NT2/D1 (cell line): Measurements from ENCODE around the gene H2BW1.
"Not testable (repeated sequence)": the region's sequence is repeated elsewhere in the genome, so short reads cannot be mapped to it uniquely, and the experiment has no call there.

Experiments
- DNase-seq: peaks from one replicate; pipeline ENCODE4 v3.0.0-alpha.2; 2011; ENCODE audit warnings: low read depth, low spot score
- H3K27me3 ChIP-seq: 2 replicates; pipeline ENCODE4 v1.6.0; 2011; ENCODE audit warnings: mild to moderate bottlenecking; ENCODE audit not compliant: insufficient read length, insufficient read depth
- H3K36me3 ChIP-seq: 2 replicates; pipeline ENCODE4 v1.6.1; 2011; ENCODE audit warnings: mild to moderate bottlenecking, low read length, mixed read lengths; ENCODE audit not compliant: insufficient read depth, insufficient read length
- H3K4me1 ChIP-seq: 2 replicates; pipeline ENCODE4 v1.5.1; 2011; ENCODE audit not compliant: insufficient read depth, insufficient read length
- H3K4me3 ChIP-seq: 2 replicates; pipeline ENCODE4 v1.5.1; 2011; ENCODE audit warnings: low read depth; ENCODE audit not compliant: insufficient read length
- H3K9ac ChIP-seq: 2 replicates; pipeline ENCODE4 v1.6.0; 2011; ENCODE audit warnings: low read depth; ENCODE audit not compliant: insufficient read length
- H3K9me3 ChIP-seq: 2 replicates; pipeline ENCODE4 v1.5.1; 2011; ENCODE audit warnings: mild to moderate bottlenecking, low read length; ENCODE audit not compliant: insufficient read depth
- SUZ12 ChIP-seq: IDR thresholded peaks from 2 replicates; pipeline ENCODE4 v1.6.1; 2011; ENCODE audit not compliant: insufficient read length, insufficient read depth; ENCODE audit errors: extremely low read depth
- YY1 ChIP-seq: IDR thresholded peaks from 2 replicates; pipeline ENCODE4 v1.6.1; 2011; ENCODE audit not compliant: insufficient read length, insufficient read depth
- ZNF274 ChIP-seq: IDR thresholded peaks from 2 replicates; pipeline ENCODE4 v1.6.1; 2011; ENCODE audit warnings: mild to moderate bottlenecking, low read depth, low read length

Gene H2BW1

GRCh38 chrX:104013606-104014005 is at the start of gene H2BW1:
Gene H2BW1, minus strand, starts transcription at chrX:104013708. Its CDS starts 132 bp downstream, at chrX:104013576.
- no peak for DNase-seq
- no peak for TF ChIP-seq ZNF274
- TF ChIP-seq SUZ12, result no peak
- TF ChIP-seq YY1, result no peak
- Histone ChIP-seq H3K4me1 (no peaks in the 10 kb centered on the region), H3K36me3 (no peaks in the 10 kb centered on the region), H3K27me3 (no peaks in the 10 kb centered on the region), H3K9me3 (no peaks in the 10 kb centered on the region), H3K9ac (no peak within 1 kb of the TSS), H3K4me3 (no peak within 1 kb of the TSS)

- not testable (repeated sequence) for H3K36me3 ChIP-seq, DNase-seq, H3K4me3 ChIP-seq, H3K9me3 ChIP-seq, H3K27me3 ChIP-seq, H3K9ac ChIP-seq, H3K4me1 ChIP-seq
Measured at GRCh38 chrX:104062636-104063035, 49.1 kb upstream of the H2BW1 start.

- H3K9ac ChIP-seq, H3K36me3 ChIP-seq, DNase-seq, H3K4me1 ChIP-seq, H3K27me3 ChIP-seq, H3K4me3 ChIP-seq, H3K9me3 ChIP-seq: not testable (repeated sequence)
Measured at GRCh38 chrX:104054956-104055355, 41.4 kb upstream of the H2BW1 start.

- no peak for DNase-seq
- no peaks in the 10 kb centered on the region for H3K27me3 ChIP-seq
- TF ChIP-seq YY1 (no peak), ZNF274 (no peak), SUZ12 (no peak)
- no peak overlapping the region for H3K4me3 ChIP-seq
- H3K36me3 ChIP-seq, result no peaks in the 10 kb centered on the region
- H3K9ac ChIP-seq, result no peak overlapping the region
- no peaks in the 10 kb centered on the region for H3K9me3 ChIP-seq
- H3K4me1 ChIP-seq, result no peaks in the 10 kb centered on the region
Measured at GRCh38 chrX:104047171-104047570, 33.7 kb upstream of the H2BW1 start.

GRCh38 chrX:104045642-104046041 is 32.1 kb upstream of the H2BW1 start:
- H3K27me3 ChIP-seq, result no peaks in the 10 kb centered on the region
- DNase-seq, result no peak
- H3K36me3 ChIP-seq, result no peaks in the 10 kb centered on the region
- no peaks in the 10 kb centered on the region for H3K4me1 ChIP-seq
- TF ChIP-seq YY1 (no peak), ZNF274 (no peak), SUZ12 (no peak)
- H3K9me3 ChIP-seq, result no peaks in the 10 kb centered on the region
- no peak overlapping the region for H3K9ac ChIP-seq
- no peak overlapping the region for H3K4me3 ChIP-seq

GRCh38 chrX:104041003-104041402 is 27.5 kb upstream of the H2BW1 start:
- TF ChIP-seq SUZ12 (no peak), ZNF274 (no peak), YY1 (no peak)
- Histone ChIP-seq H3K4me3 (no peak overlapping the region), H3K9ac (no peak overlapping the region), H3K4me1 (no peaks in the 10 kb centered on the region), H3K36me3 (no peaks in the 10 kb centered on the region), H3K27me3 (no peaks in the 10 kb centered on the region), H3K9me3 (no peaks in the 10 kb centered on the region)
- no peak for DNase-seq

- Histone ChIP-seq H3K9me3 (no peaks in the 10 kb centered on the region; the same call in 1 of the 2 replicates), H3K4me1 (no peaks in the 10 kb centered on the region), H3K36me3 (no peaks in the 10 kb centered on the region), H3K27me3 (no peaks in the 10 kb centered on the region), H3K4me3 (no peak within 1 kb of the TSS), H3K9ac (no peak within 1 kb of the TSS)
- TF ChIP-seq YY1 (no peak), ZNF274 (no peak), SUZ12 (no peak)
- DNase-seq, result no peak
Measured at GRCh38 chrX:104039689-104040505, 26.4 kb upstream of the H2BW1 start, which contains the start of gene H2BW2. Gene H2BW2, plus strand, starts transcription at chrX:104039956. Its CDS starts 39 bp downstream, at chrX:104039995.
